ENCODE data around the gene ZDHHC9.
"Not testable (repeated sequence)": the region's sequence is repeated elsewhere in the genome, so short reads cannot be mapped to it uniquely, and the experiment has no call there.

DNA sequence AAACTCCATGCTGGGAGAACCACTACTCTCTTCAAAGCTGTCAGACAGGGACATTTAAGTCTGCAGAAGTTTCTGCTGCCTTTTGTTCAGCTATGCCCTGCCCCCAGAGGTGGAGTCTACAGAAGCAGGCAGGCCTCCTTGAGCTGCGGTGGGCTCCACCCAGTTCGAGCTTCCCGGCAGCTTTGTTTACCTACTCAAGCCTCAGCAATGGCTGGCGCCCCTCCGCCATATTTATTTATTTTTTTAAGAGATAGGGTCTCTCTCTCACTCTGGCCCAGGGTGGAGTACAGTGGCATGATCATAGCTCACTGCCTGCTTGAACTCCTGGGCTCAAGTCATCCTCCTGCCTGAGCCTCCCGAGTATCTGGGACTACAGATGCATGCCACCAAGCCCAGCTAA, 15.4 kb upstream of the ZDHHC9 start:
- TF ChIP-seq, protein P1, sequence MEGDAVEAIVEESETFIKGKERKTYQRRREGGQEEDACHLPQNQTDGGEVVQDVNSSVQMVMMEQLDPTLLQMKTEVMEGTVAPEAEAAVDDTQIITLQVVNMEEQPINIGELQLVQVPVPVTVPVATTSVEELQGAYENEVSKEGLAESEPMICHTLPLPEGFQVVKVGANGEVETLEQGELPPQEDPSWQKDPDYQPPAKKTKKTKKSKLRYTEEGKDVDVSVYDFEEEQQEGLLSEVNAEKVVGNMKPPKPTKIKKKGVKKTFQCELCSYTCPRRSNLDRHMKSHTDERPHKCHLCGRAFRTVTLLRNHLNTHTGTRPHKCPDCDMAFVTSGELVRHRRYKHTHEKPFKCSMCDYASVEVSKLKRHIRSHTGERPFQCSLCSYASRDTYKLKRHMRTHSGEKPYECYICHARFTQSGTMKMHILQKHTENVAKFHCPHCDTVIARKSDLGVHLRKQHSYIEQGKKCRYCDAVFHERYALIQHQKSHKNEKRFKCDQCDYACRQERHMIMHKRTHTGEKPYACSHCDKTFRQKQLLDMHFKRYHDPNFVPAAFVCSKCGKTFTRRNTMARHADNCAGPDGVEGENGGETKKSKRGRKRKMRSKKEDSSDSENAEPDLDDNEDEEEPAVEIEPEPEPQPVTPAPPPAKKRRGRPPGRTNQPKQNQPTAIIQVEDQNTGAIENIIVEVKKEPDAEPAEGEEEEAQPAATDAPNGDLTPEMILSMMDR (IDR thresholded peaks at IDR 0.05) = not testable (repeated sequence)
- TF ChIP-seq POLR2A, POLR2AphosphoS5, EP300 (IDR thresholded peaks at IDR 0.05): not testable (repeated sequence)
